ENCODE results near the gene PPP4R3B.

DNA sequence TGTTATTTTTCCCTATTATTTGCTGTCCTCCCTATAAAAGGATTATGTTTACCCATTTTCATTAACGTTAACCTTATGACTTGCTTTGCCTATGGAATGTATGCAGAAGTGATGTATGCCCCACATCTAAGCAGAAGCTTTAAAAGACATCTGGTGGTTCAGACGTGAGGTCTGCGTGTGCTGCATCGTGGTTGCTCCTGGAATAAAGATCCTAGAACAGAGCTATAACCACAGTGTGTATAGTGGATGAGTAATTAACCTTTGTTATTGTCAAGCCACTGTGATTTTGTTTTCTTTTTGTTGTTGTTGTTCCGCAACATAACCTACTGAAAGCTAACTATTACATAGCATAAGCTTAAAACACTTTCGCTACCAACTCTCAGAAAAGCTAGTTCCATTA is 118.8 kb downstream of the PPP4R3B start:
- no peak for TF ChIP-seq CTCF (IDR thresholded peaks at IDR 0.05)
- no peak for TF ChIP-seq POLR2AphosphoS5 (IDR thresholded peaks at IDR 0.05)
- TF ChIP-seq POLR2A (IDR thresholded peaks at IDR 0.05), result no peak
- no peak for TF ChIP-seq EP300 (IDR thresholded peaks at IDR 0.05)
